Neural cell (in vitro differentiated cells): ENCODE measurements around the gene BRD7. TPM values are rescaled to one million over a fixed set of nuclear protein-coding genes. Genes with fewer than 3 reads are reported as not detected.
"Not testable (repeated sequence)": the region's sequence is repeated elsewhere in the genome, so short reads cannot be mapped to it uniquely, and the experiment has no call there.

Source experiments
- H2AFZ ChIP-seq: fragments of 200-600, 300-800 bp; sonication (generic), shearing (Covaris generic); 2 replicates; pipeline ENCODE4 v1.6.0; 2014; ENCODE audit warnings: low read depth, mild to moderate bottlenecking, antibody characterized with exemption, low read length, moderate library complexity
- H3F3A ChIP-seq: fragments of 200-600 bp; shearing (Covaris generic); 2 replicates; pipeline ENCODE4 v1.6.1; 2016; ENCODE audit warnings: mild to moderate bottlenecking, moderate library complexity, mixed read lengths, antibody characterized with exemption, low read length; ENCODE audit not compliant: insufficient read depth, poor library complexity, severe bottlenecking
- H3K27ac ChIP-seq: fragments of 200-600, 300-800 bp; sonication (generic), shearing (Covaris generic); 2 replicates; pipeline ENCODE4 v1.5.1; 2014; ENCODE audit warnings: mild to moderate bottlenecking, low read length, moderate library complexity
- H3K27me3 ChIP-seq: fragments of 300-800, 200-600 bp; sonication (generic), shearing (Covaris generic); 2 replicates; pipeline ENCODE4 v1.6.0; 2014; ENCODE audit warnings: mild to moderate bottlenecking, low read depth, low read length, moderate library complexity; ENCODE audit not compliant: insufficient read depth
- H3K36me3 ChIP-seq: fragments of 300-800, 200-600 bp; sonication (generic), shearing (Covaris generic); 2 replicates; pipeline ENCODE4 v1.5.1; 2014; ENCODE audit warnings: mild to moderate bottlenecking, antibody characterized with exemption, low read length, moderate library complexity; ENCODE audit not compliant: insufficient read depth
- H3K4me2 ChIP-seq: fragments of 300-800, 200-600 bp; sonication (generic), shearing (Covaris generic); 2 replicates; pipeline ENCODE4 v1.6.0; 2014; ENCODE audit warnings: mild to moderate bottlenecking, low read length
- H3K4me3 ChIP-seq: fragments of 300-800, 200-600 bp; sonication (generic), shearing (Covaris generic); 2 replicates; pipeline ENCODE4 v1.5.1; 2014; ENCODE audit warnings: mild to moderate bottlenecking, low read length, moderate library complexity
- H3K79me2 ChIP-seq: fragments of 200-600 bp; shearing (Covaris generic); replicated peaks from 2 replicates; pipeline ENCODE4 v1.6.0; 2014; ENCODE audit warnings: mild to moderate bottlenecking, low read length, moderate library complexity; ENCODE audit not compliant: insufficient read depth
- H3K9ac ChIP-seq: fragments of 300-800, 200-600 bp; sonication (generic), shearing (Covaris generic); 2 replicates; pipeline ENCODE4 v1.6.1; 2016; ENCODE audit warnings: mild to moderate bottlenecking, low read length, mixed read lengths
- H3K9me2 ChIP-seq: fragments of 200-600 bp; shearing (Covaris generic); 2 replicates; pipeline ENCODE4 v1.6.1; 2016; ENCODE audit warnings: mild to moderate bottlenecking, low read length, mixed read lengths; ENCODE audit not compliant: insufficient read depth
- H3K9me3 ChIP-seq: fragments of 200-600, 300-800 bp; sonication (generic), shearing (Covaris generic); 2 replicates; pipeline ENCODE4 v1.6.1; 2016; ENCODE audit warnings: mild to moderate bottlenecking, mixed run types, low read length, moderate library complexity, mixed read lengths
- H4K20me1 ChIP-seq: fragments of 200-600 bp; shearing (Covaris generic); 2 replicates; pipeline ENCODE4 v1.6.1; 2016; ENCODE audit warnings: mild to moderate bottlenecking, mixed run types; ENCODE audit not compliant: insufficient read depth
- CTCF ChIP-seq: fragments of 450-650 bp; IDR thresholded peaks from 2 replicates; pipeline ENCODE4 v1.5.1; 2014; ENCODE audit warnings: antibody characterized with exemption, mild to moderate bottlenecking, moderate library complexity; ENCODE audit not compliant: poor library complexity, severe bottlenecking
- EP300 ChIP-seq: fragments of 450-650 bp; conservative IDR thresholded peaks from 2 replicates; pipeline ENCODE4 v1.6.1; 2014; ENCODE audit warnings: antibody characterized with exemption, mild to moderate bottlenecking, moderate library complexity; ENCODE audit not compliant: poor library complexity, severe bottlenecking
- EZH2 ChIP-seq: fragments of 200-600, 300-800 bp; shearing (Covaris generic), sonication (generic); IDR thresholded peaks from 2 replicates; pipeline ENCODE4 v1.6.1; 2014; ENCODE audit warnings: antibody characterized with exemption, low read length, borderline replicate concordance, mild to moderate bottlenecking; ENCODE audit not compliant: insufficient read depth, poor library complexity, severe bottlenecking
- MXI1 ChIP-seq: fragments of 450-650 bp; conservative IDR thresholded peaks from 2 replicates; pipeline ENCODE4 v1.6.1; 2014; ENCODE audit warnings: antibody characterized with exemption, mild to moderate bottlenecking; ENCODE audit not compliant: poor library complexity, severe bottlenecking
- POLR2AphosphoS5 ChIP-seq: IDR thresholded peaks from 2 replicates; pipeline ENCODE4 v1.6.1; 2012
- RAD21 ChIP-seq: fragments of 450-650 bp; conservative IDR thresholded peaks from 2 replicates; pipeline ENCODE4 v1.6.1; 2014; ENCODE audit warnings: antibody characterized with exemption, mild to moderate bottlenecking, moderate library complexity
- REST ChIP-seq: IDR thresholded peaks from 2 replicates; pipeline ENCODE4 v1.6.1; 2012; ENCODE audit warnings: borderline replicate concordance
- SMC3 ChIP-seq: fragments of 450-650 bp; conservative IDR thresholded peaks from 2 replicates; pipeline ENCODE4 v1.6.1; 2014; ENCODE audit warnings: antibody characterized with exemption, mild to moderate bottlenecking, moderate library complexity; ENCODE audit not compliant: poor library complexity
- TAF1 ChIP-seq: IDR thresholded peaks from 2 replicates; pipeline ENCODE4 v1.6.1; 2012; ENCODE audit warnings: low read depth
- polyA plus RNA-seq: library from polyadenylated mRNA; depleted of rRNA; stranded (reverse); fragments of >200 nt; gene quantifications from 2 replicates; pipeline ENCODE4 v1.2.3, GENCODE V29; 2014

BRD7 gene
- polyA plus RNA-seq, 1 donor from 2014 or later, result 57.2 TPM

- no peaks in the 10 kb centered on the region for H3K9me3 ChIP-seq
- no peak overlapping the region for H3K4me2 ChIP-seq
- no peak for TF ChIP-seq RAD21
- no peak for TF ChIP-seq MXI1
- no peak for TF ChIP-seq REST
- TF ChIP-seq EZH2, result no peak
- TF ChIP-seq POLR2AphosphoS5, result no peak
- TF ChIP-seq TAF1, result no peak
- TF ChIP-seq EP300, result no peak
- no peak for TF ChIP-seq CTCF
- no peak for TF ChIP-seq SMC3
- no peaks in the 10 kb centered on the region for H3K27me3 ChIP-seq
- no peak overlapping the region for H3K9ac ChIP-seq
- H3K4me3 ChIP-seq, result no peak overlapping the region
- no peak overlapping the region for H2AFZ ChIP-seq
- H3K36me3 ChIP-seq, result peaks cover 12% of the 10 kb centered on the region
- no peaks in the 10 kb centered on the region for H3K79me2 ChIP-seq
- no peak overlapping the region for H3K27ac ChIP-seq
- no peaks in the 10 kb centered on the region for H4K20me1 ChIP-seq
- no peaks in the 10 kb centered on the region for H3F3A ChIP-seq
- H3K9me2 ChIP-seq, result no peaks in the 10 kb centered on the region
These were observed 16.8 kb downstream of the BRD7 start for GRCh38 chr16:50351952-50352351.

GRCh38 chr16:50351116-50351515 lies 17.7 kb downstream of the BRD7 start:
- no peak overlapping the region for H3K27ac ChIP-seq
- H3K4me2 ChIP-seq, result no peak overlapping the region
- H3K36me3 ChIP-seq, result peaks cover 12% of the 10 kb centered on the region
- no peak overlapping the region for H3K4me3 ChIP-seq
- H3K79me2 ChIP-seq, result no peaks in the 10 kb centered on the region
- no peaks in the 10 kb centered on the region for H3K9me2 ChIP-seq
- TF ChIP-seq EP300, result no peak
- no peak for TF ChIP-seq EZH2
- TF ChIP-seq TAF1, result no peak
- TF ChIP-seq REST, result no peak
- TF ChIP-seq RAD21, result no peak
- no peak for TF ChIP-seq SMC3
- TF ChIP-seq CTCF, result no peak
- TF ChIP-seq MXI1, result no peak
- TF ChIP-seq POLR2AphosphoS5, result no peak
- no peaks in the 10 kb centered on the region for H3K9me3 ChIP-seq
- no peaks in the 10 kb centered on the region for H3F3A ChIP-seq
- H3K27me3 ChIP-seq, result no peaks in the 10 kb centered on the region
- H4K20me1 ChIP-seq, result no peaks in the 10 kb centered on the region
- H2AFZ ChIP-seq, result no peak overlapping the region
- no peak overlapping the region for H3K9ac ChIP-seq

GRCh38 chr16:50345210-50345609 lies 23.6 kb downstream of the BRD7 start:
- not testable (repeated sequence) for H3F3A ChIP-seq, H3K4me2 ChIP-seq, H3K9me2 ChIP-seq, H3K27me3 ChIP-seq, H3K36me3 ChIP-seq, H3K27ac ChIP-seq, H3K9me3 ChIP-seq, H3K4me3 ChIP-seq, H4K20me1 ChIP-seq, H3K79me2 ChIP-seq, H2AFZ ChIP-seq, H3K9ac ChIP-seq
